GM12878 (cell line): ENCODE measurements around the gene TNF. TPM values are rescaled to one million over a fixed set of nuclear protein-coding genes. Genes with fewer than 3 reads are reported as not detected.

Experiments used
- CBFB ChIP-seq: IDR thresholded peaks from 2 replicates; pipeline ENCODE4 v1.6.1; 2016; ENCODE audit warnings: antibody characterized with exemption, low read depth
- CREM ChIP-seq: IDR thresholded peaks from 2 replicates; pipeline ENCODE4 v1.6.1; 2014; ENCODE audit warnings: antibody characterized with exemption, low read depth
- ESRRA ChIP-seq: IDR thresholded peaks from 2 replicates; pipeline ENCODE4 v1.6.1; 2012; ENCODE audit warnings: mild to moderate bottlenecking, low read length, improper control_type of control experiment
- FOS ChIP-seq: IDR thresholded peaks from 3 replicates; pipeline ENCODE4 v1.6.1; 2011; ENCODE audit warnings: borderline replicate concordance; ENCODE audit not compliant: insufficient read length; ENCODE audit errors: extremely low read depth
- NFIC ChIP-seq: IDR thresholded peaks from 2 replicates; pipeline ENCODE4 v1.6.1; 2012; ENCODE audit warnings: low read depth, mild to moderate bottlenecking, inconsistent platforms, low read length, moderate library complexity
- NFXL1 ChIP-seq: fragments of 450-650 bp; IDR thresholded peaks from 2 replicates; pipeline ENCODE4 v1.6.1; 2017; ENCODE audit warnings: antibody characterized with exemption, mild to moderate bottlenecking, borderline replicate concordance
- POLR2A ChIP-seq: IDR thresholded peaks from 2 replicates; pipeline ENCODE4 v1.6.1; 2011; ENCODE audit warnings: low read depth, mild to moderate bottlenecking, low read length
- POLR2AphosphoS5 ChIP-seq: IDR thresholded peaks from 2 replicates; pipeline ENCODE4 v1.6.1; 2011; ENCODE audit warnings: mild to moderate bottlenecking, low read length, inconsistent platforms
- RAD51 ChIP-seq: fragments of 450-650 bp; IDR thresholded peaks from 2 replicates; pipeline ENCODE4 v1.6.1; 2016; ENCODE audit warnings: moderate library complexity, mild to moderate bottlenecking, inconsistent platforms
- SMC3 ChIP-seq: IDR thresholded peaks from 2 replicates; pipeline ENCODE4 v1.6.1; 2011; ENCODE audit warnings: low read length, improper control_type of control experiment, borderline replicate concordance
- SUZ12 ChIP-seq: fragments of 200-600 bp; sonication (generic); IDR thresholded peaks from one replicate; pipeline ENCODE4 v1.6.1; 2018; ENCODE audit warnings: antibody characterized with exemption, mild to moderate bottlenecking; ENCODE audit not compliant: unreplicated experiment
- WRNIP1 ChIP-seq: IDR thresholded peaks from 2 replicates; pipeline ENCODE4 v1.6.1; 2011; ENCODE audit warnings: low read depth, low read length, improper control_type of control experiment, borderline replicate concordance
- ZBED1 ChIP-seq: IDR thresholded peaks from 2 replicates; pipeline ENCODE4 v1.6.1; 2016; ENCODE audit warnings: borderline replicate concordance
- ZBTB4 ChIP-seq: fragments of 450-650 bp; formaldehyde crosslinking; IDR thresholded peaks from 2 replicates; pipeline ENCODE4 v1.4.0; 2022; ENCODE audit warnings: mild to moderate bottlenecking, moderate library complexity
- ZNF217 ChIP-seq: fragments of 450-650 bp; IDR thresholded peaks from 2 replicates; pipeline ENCODE4 v1.6.1; 2017; ENCODE audit warnings: antibody characterized with exemption, mild to moderate bottlenecking
- ZNF622 ChIP-seq: fragments of 450-650 bp; IDR thresholded peaks from 2 replicates; pipeline ENCODE4 v1.6.1; 2017; ENCODE audit warnings: mild to moderate bottlenecking, inconsistent platforms
- ZSCAN29 ChIP-seq: fragments of 450-650 bp; IDR thresholded peaks from 2 replicates; pipeline ENCODE4 v1.6.1; 2017; ENCODE audit warnings: mild to moderate bottlenecking, moderate library complexity
- polyA plus RNA-seq, 11 experiments: library from polyadenylated mRNA; depleted of rRNA in 4 of 11; unstranded in 6 of 11; stranded (reverse) in 5 of 11; fragments of >200 nt; fragmentation: Nextera tagmentation in 4 of 11; fragmentation: Illumina TruSeq in 1 of 11; extraction: Ambion mirVana in 4 of 11; extraction: Trizol in 1 of 11; gene quantifications; 1 replicate in 1 of 11; 2 replicates in 10 of 11; pipeline versions ENCODE4 v1.2.1 to v1.2.3, GENCODE V29; 2011 to 2016; ENCODE audit warnings: inconsistent platforms in 2 of 11, missing spikeins in 2 of 11, low read depth in 1 of 11
- total RNA-seq, 4 experiments: library from RNA; depleted of rRNA in 3 of 4; stranded (reverse); fragments of >200 nt in 3 of 4; fragmentation: Illumina TruSeq in 1 of 4; extraction: Trizol in 1 of 4; gene quantifications; 2 replicates each; pipeline versions ENCODE4 v1.2.1 to v1.2.3, GENCODE V29; 2013 to 2021
- TF ChIP-seq, protein P1 (sequence below): IDR thresholded peaks from 2 replicates; pipeline ENCODE4 v1.6.1; 2011; ENCODE audit warnings: borderline replicate concordance, low read depth, mild to moderate bottlenecking, moderate library complexity, low read length; ENCODE audit not compliant: insufficient read depth, poor library complexity, severe bottlenecking
- TF ChIP-seq, protein P2 (sequence below): fragments of 450-650 bp; IDR thresholded peaks from 2 replicates; pipeline ENCODE4 v1.6.1; 2016; ENCODE audit warnings: mild to moderate bottlenecking

TNF gene
- total and polyA plus RNA-seq, 10 of the 15 experiments (the other 5 are each of a cell fraction or from before 2014, with no cell fraction given): 18.0 to 94.8 (median 61.9) TPM

DNA sequence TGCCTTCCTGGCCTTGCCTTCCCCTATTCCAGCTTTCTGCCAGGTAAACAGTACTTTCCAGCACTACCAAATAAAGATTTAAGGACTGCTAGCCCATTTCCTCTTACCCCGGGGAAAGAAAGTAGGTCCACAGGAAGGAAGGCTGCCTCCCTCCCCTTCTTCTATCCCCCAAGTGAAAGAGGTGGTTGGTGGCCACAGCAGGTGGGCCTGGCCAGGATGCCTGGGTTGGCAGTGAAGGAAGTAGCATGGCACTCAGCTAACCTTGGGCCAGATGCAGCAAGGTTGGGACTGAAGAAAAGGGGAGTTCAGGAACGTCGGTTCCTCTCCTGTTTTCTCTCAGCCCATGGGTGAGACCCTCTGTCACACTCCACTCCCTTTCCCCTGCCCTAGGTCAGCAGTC, 19.1 kb upstream of the TNF start (continued):
- TF ChIP-seq POLR2AphosphoS5: no peak
- TF ChIP-seq ZNF622: no peak
- no peak for TF ChIP-seq NFIC
- TF ChIP-seq, protein P1, sequence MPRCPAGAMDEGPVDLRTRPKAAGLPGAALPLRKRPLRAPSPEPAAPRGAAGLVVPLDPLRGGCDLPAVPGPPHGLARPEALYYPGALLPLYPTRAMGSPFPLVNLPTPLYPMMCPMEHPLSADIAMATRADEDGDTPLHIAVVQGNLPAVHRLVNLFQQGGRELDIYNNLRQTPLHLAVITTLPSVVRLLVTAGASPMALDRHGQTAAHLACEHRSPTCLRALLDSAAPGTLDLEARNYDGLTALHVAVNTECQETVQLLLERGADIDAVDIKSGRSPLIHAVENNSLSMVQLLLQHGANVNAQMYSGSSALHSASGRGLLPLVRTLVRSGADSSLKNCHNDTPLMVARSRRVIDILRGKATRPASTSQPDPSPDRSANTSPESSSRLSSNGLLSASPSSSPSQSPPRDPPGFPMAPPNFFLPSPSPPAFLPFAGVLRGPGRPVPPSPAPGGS: no peak
- 0 out of 2 replicates have a peak, but pooled peaks have one; percentile 21 for TF ChIP-seq POLR2A
- no peak for TF ChIP-seq ZSCAN29
- TF ChIP-seq NFXL1: no peak
- no peak for TF ChIP-seq ZBED1
- TF ChIP-seq RAD51: no peak
- no peak for TF ChIP-seq ZBTB4 (CRISPR knock-in tag)
- no peak for TF ChIP-seq CBFB
- no peak for TF ChIP-seq ESRRA
- no peak for TF ChIP-seq FOS
- no peak for TF ChIP-seq ZNF217
- TF ChIP-seq CREM: no peak
- TF ChIP-seq SUZ12: no peak
- TF ChIP-seq WRNIP1: no peak
- no peak for TF ChIP-seq SMC3
- TF ChIP-seq, protein P2, sequence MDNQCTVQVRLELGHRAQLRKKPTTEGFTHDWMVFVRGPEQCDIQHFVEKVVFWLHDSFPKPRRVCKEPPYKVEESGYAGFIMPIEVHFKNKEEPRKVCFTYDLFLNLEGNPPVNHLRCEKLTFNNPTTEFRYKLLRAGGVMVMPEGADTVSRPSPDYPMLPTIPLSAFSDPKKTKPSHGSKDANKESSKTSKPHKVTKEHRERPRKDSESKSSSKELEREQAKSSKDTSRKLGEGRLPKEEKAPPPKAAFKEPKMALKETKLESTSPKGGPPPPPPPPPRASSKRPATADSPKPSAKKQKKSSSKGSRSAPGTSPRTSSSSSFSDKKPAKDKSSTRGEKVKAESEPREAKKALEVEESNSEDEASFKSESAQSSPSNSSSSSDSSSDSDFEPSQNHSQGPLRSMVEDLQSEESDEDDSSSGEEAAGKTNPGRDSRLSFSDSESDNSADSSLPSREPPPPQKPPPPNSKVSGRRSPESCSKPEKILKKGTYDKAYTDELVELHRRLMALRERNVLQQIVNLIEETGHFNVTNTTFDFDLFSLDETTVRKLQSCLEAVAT: no peak
- TF ChIP-seq, all 136 proteins: peak for 5
